Hepatocyte (in vitro differentiated cells): ENCODE measurements around the gene RIN3. TPM values are rescaled to one million over a fixed set of nuclear protein-coding genes. Genes with fewer than 3 reads are reported as not detected.

ENCODE experiments used
- DNase-seq: peaks from one replicate; pipeline ENCODE4 v3.0.0-alpha.2; 2016; ENCODE audit warnings: low spot score
- H2AFZ ChIP-seq: fragments of 200-600 bp; sonication (generic); 2 replicates; pipeline ENCODE4 v1.6.0; 2016; ENCODE audit warnings: antibody characterized with exemption, mild to moderate bottlenecking
- H3K27ac ChIP-seq: fragments of 200-600 bp; sonication (generic); 2 replicates; pipeline ENCODE4 v1.5.1; 2016; ENCODE audit warnings: mild to moderate bottlenecking
- H3K27me3 ChIP-seq: fragments of 200-600 bp; sonication (generic); 2 replicates; pipeline ENCODE4 v1.6.1; 2016
- H3K36me3 ChIP-seq: fragments of 200-600 bp; sonication (generic); replicated peaks from 2 replicates; pipeline ENCODE4 v1.5.1; 2016; ENCODE audit warnings: low read depth; ENCODE audit not compliant: insufficient read depth
- H3K4me1 ChIP-seq: fragments of 200-600 bp; sonication (generic); 2 replicates; pipeline ENCODE4 v1.5.1; 2016; ENCODE audit warnings: mild to moderate bottlenecking, moderate library complexity; ENCODE audit not compliant: insufficient read depth
- H3K4me2 ChIP-seq: fragments of 200-600 bp; sonication (generic); 2 replicates; pipeline ENCODE4 v1.6.0; 2016
- H3K4me3 ChIP-seq: fragments of 200-600 bp; sonication (generic); 2 replicates; pipeline ENCODE4 v1.5.1; 2016; ENCODE audit warnings: mild to moderate bottlenecking
- H3K79me2 ChIP-seq: fragments of 200-600 bp; sonication (generic); 2 replicates; pipeline ENCODE4 v1.6.0; 2017; ENCODE audit warnings: mild to moderate bottlenecking
- H3K9me2 ChIP-seq: fragments of 200-600 bp; sonication (generic); replicated peaks from 2 replicates; pipeline ENCODE4 v1.6.0; 2017; ENCODE audit warnings: mild to moderate bottlenecking; ENCODE audit not compliant: insufficient read depth
- H3K9me3 ChIP-seq: fragments of 200-600 bp; sonication (generic); 2 replicates; pipeline ENCODE4 v1.5.1; 2016; ENCODE audit warnings: low read depth, mild to moderate bottlenecking
- H4K20me1 ChIP-seq: fragments of 200-600 bp; sonication (generic); 2 replicates; pipeline ENCODE4 v1.6.0; 2016; ENCODE audit warnings: mild to moderate bottlenecking; ENCODE audit not compliant: insufficient read depth, poor library complexity, severe bottlenecking
- EZH2 ChIP-seq: fragments of 200-600 bp; sonication (generic); IDR thresholded peaks from 2 replicates; pipeline ENCODE4 v1.6.1; 2016; ENCODE audit warnings: antibody characterized with exemption, mild to moderate bottlenecking, borderline replicate concordance
- EZH2phosphoT487 ChIP-seq: fragments of 200-600 bp; sonication (generic); IDR thresholded peaks from one replicate; pipeline ENCODE4 v1.6.1; 2018; ENCODE audit warnings: antibody characterized with exemption, mild to moderate bottlenecking, low read depth, moderate library complexity; ENCODE audit not compliant: unreplicated experiment, severe bottlenecking
- WGBS: methylation state at CpG from one replicate; pipeline ENCODE4 v1.1.6; 2016; ENCODE audit warnings: low lambda C conversion rate; ENCODE audit errors: missing lambda C conversion rate; 5-methylcytosine and 5-hydroxymethylcytosine counted together
- polyA plus RNA-seq: library from polyadenylated mRNA; unstranded; fragments of >200 nt; fragmentation: Nextera tagmentation; extraction: Ambion mirVana; gene quantifications from 2 replicates; pipeline ENCODE4 v1.2.1, GENCODE V29; 2016
- total RNA-seq: library from RNA; depleted of rRNA; stranded (reverse); fragments of >200 nt; gene quantifications from 2 replicates; pipeline ENCODE4 v1.2.3, GENCODE V29; 2014
- TF ChIP-seq, protein P1 (sequence below): fragments of 200-600 bp; sonication (generic); IDR thresholded peaks from 2 replicates; pipeline ENCODE4 v1.5.1; 2016; ENCODE audit warnings: antibody characterized with exemption, mild to moderate bottlenecking; ENCODE audit not compliant: poor library complexity

The RIN3 gene
- total and polyA plus RNA-seq, 2 experiments from 2014 or later, result 4.2 to 11.8 TPM

GRCh38 chr14:92686411-92686899 lies 172.9 kb downstream of the RIN3 start:
- no peak overlapping the region for H3K27ac ChIP-seq
- no peaks in the 10 kb centered on the region for H4K20me1 ChIP-seq
- no peak for DNase-seq
- H3K9me2 ChIP-seq, result no peaks in the 10 kb centered on the region
- peaks cover 8% of the 10 kb centered on the region for H3K4me1 ChIP-seq
- H3K36me3 ChIP-seq, result no peaks in the 10 kb centered on the region
- 82% methylated on average over 9 of the region's 9 CpGs for WGBS
- TF ChIP-seq EZH2phosphoT487 (no peak), EZH2 (no peak)
- TF ChIP-seq, protein P1, sequence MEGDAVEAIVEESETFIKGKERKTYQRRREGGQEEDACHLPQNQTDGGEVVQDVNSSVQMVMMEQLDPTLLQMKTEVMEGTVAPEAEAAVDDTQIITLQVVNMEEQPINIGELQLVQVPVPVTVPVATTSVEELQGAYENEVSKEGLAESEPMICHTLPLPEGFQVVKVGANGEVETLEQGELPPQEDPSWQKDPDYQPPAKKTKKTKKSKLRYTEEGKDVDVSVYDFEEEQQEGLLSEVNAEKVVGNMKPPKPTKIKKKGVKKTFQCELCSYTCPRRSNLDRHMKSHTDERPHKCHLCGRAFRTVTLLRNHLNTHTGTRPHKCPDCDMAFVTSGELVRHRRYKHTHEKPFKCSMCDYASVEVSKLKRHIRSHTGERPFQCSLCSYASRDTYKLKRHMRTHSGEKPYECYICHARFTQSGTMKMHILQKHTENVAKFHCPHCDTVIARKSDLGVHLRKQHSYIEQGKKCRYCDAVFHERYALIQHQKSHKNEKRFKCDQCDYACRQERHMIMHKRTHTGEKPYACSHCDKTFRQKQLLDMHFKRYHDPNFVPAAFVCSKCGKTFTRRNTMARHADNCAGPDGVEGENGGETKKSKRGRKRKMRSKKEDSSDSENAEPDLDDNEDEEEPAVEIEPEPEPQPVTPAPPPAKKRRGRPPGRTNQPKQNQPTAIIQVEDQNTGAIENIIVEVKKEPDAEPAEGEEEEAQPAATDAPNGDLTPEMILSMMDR, result no peak
- H3K27me3 ChIP-seq, result peaks cover 3% of the 10 kb centered on the region
- no peak overlapping the region for H3K4me3 ChIP-seq
- peak overlapping the region; percentile 98 for H3K4me2 ChIP-seq
- no peaks in the 10 kb centered on the region for H3K9me3 ChIP-seq
- no peaks in the 10 kb centered on the region for H3K79me2 ChIP-seq
- H2AFZ ChIP-seq, result no peak overlapping the region

GRCh38 chr14:92686900-92687427 lies 173.4 kb downstream of the RIN3 start:
- Histone ChIP-seq H3K4me2 (peak overlapping the region; percentile 98), H3K27me3 (peaks cover 3% of the 10 kb centered on the region), H3K36me3 (no peaks in the 10 kb centered on the region), H3K4me1 (peaks cover 8% of the 10 kb centered on the region), H4K20me1 (no peaks in the 10 kb centered on the region), H2AFZ (no peak overlapping the region), H3K4me3 (no peak overlapping the region), H3K79me2 (no peaks in the 10 kb centered on the region), H3K27ac (no peak overlapping the region), H3K9me2 (no peaks in the 10 kb centered on the region), H3K9me3 (no peaks in the 10 kb centered on the region)
- TF ChIP-seq EZH2phosphoT487 (no peak), EZH2 (no peak)
- TF ChIP-seq, protein P1, result peak; percentile 93
- WGBS, result 2% methylated on average over 44 of the region's 45 CpGs
- DNase-seq, result peak; percentile 86

- no peak overlapping the region for H3K4me3 ChIP-seq
- TF ChIP-seq EZH2, result no peak
- TF ChIP-seq, protein P1, result no peak
- no peak for TF ChIP-seq EZH2phosphoT487
- no peak overlapping the region for H3K27ac ChIP-seq
- H3K4me1 ChIP-seq, result peaks cover 8% of the 10 kb centered on the region
- H3K27me3 ChIP-seq, result peaks cover 3% of the 10 kb centered on the region
- DNase-seq, result peak; percentile 56
- H3K36me3 ChIP-seq, result no peaks in the 10 kb centered on the region
- H2AFZ ChIP-seq, result peak overlapping the region; percentile 35
- no peaks in the 10 kb centered on the region for H3K9me3 ChIP-seq
- H3K4me2 ChIP-seq, result peak overlapping the region; percentile 98
- no peaks in the 10 kb centered on the region for H3K79me2 ChIP-seq
- H4K20me1 ChIP-seq, result no peaks in the 10 kb centered on the region
- WGBS, result 10% methylated on average over 65 of the region's 80 CpGs
- H3K9me2 ChIP-seq, result no peaks in the 10 kb centered on the region
These were observed 174.3 kb downstream of the RIN3 start for GRCh38 chr14:92687681-92688433.
